ENCODE data around the gene CCZ1B.
"Not testable (repeated sequence)": the region's sequence is repeated elsewhere in the genome, so short reads cannot be mapped to it uniquely, and the experiment has no call there.

CCZ1B gene

DNA sequence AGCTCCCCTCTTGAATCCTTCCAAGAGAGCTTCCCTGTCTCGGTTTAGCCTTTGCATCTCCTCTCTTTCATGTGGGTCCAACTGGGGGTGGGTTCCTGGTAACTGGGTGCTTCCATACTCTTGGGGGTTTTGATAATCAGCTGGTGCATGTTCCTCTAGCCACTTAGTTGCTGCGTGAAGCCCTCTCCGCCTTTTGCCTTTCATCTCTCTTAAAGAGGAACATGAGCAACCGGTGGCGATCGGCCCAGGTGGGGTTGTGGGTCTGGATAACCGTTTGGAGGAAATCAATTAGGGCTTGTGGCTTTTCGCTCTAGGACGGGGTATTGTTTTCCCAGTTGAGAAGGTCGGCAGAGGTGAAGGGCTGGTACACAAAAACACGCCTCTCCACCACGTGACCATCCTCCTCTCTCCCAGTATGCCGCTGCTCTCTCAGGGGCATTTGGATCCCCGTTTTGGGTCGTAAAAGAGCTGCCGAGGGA, 19.9 kb upstream of the CCZ1B start:
- H3K9me3 Mint-ChIP-seq; H3K4me1 Mint-ChIP-seq (ENCODE audit: low read depth in 2 of 2); H3K36me3 Mint-ChIP-seq (ENCODE audit: insufficient read depth); H3K4me3 Mint-ChIP-seq; DNase-seq; ATAC-seq (replicated peaks); H3K27ac Mint-ChIP-seq: not testable (repeated sequence)
- peaks cover 56 to 71% of the 10 kb centered on the region in 2 donors for H3K27me3 Mint-ChIP-seq

GRCh38 chr7:6843654-6844053, 17.6 kb upstream of the CCZ1B start:
- not testable (repeated sequence) for H3K9me3 Mint-ChIP-seq; H3K4me1 Mint-ChIP-seq (ENCODE audit: low read depth in 2 of 2); ATAC-seq (replicated peaks); H3K4me3 Mint-ChIP-seq; H3K27ac Mint-ChIP-seq; H3K36me3 Mint-ChIP-seq (ENCODE audit: insufficient read depth); DNase-seq
- peaks cover 66 to 85% of the 10 kb centered on the region in 2 donors for H3K27me3 Mint-ChIP-seq

DNA sequence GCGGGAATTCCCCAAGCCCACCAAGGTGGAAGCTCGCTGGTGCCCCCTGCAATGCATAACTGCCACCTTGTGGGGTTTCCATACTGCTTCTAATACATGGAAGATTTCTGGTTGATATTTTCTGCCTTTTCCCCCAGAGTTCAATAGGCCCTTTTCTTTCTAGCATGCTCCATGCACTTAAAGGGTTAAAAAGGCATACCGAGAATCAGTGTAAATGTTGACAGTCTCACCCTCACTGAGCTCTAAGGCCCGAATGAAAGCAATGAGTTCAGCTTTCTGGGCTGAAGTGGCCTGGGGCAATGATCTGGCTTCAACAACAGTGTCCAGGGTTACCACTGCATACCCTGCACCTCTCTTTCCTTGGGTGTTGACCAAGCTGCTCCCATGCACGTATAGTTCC, 17.0 kb upstream of the CCZ1B start:
- ATAC-seq (replicated peaks); H3K4me3 Mint-ChIP-seq; H3K4me1 Mint-ChIP-seq (ENCODE audit: low read depth in 2 of 2); DNase-seq; H3K27ac Mint-ChIP-seq; H3K9me3 Mint-ChIP-seq; H3K36me3 Mint-ChIP-seq (ENCODE audit: insufficient read depth): not testable (repeated sequence)
- H3K27me3 Mint-ChIP-seq = peaks cover 62 to 79% of the 10 kb centered on the region in 2 donors

DNA sequence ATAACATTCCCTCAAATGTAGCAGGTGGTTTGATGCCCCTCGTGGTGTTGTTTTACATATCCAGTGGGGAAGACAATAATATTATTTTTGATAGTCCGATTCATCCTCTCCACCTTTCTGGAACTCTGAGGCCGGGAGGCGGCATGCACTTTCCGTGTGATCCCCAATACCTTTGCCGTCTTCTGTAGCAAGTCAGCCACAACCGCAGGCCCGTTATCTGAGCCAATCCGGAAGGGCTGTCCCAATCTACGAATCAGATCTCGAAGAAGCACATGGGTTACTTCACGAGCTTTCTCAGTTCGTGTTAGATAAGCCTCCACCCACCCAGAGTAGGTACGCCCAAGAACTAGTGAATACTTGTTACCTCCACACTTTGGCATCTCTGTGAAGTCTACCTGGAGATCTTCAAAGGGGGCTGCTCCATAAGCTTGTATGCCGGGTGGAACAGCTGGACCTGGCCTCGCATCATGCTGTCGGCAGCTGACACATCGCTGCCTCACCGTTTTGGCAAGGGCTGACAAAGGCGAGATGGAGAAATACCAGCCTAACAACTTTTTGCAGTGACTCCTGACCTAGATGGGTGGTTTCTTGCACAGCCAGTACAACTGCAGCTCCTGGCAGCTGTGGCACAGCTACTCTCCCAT, 16.3 kb upstream of the CCZ1B start:
- not testable (repeated sequence) for H3K4me3 Mint-ChIP-seq; H3K36me3 Mint-ChIP-seq (ENCODE audit: insufficient read depth); H3K9me3 Mint-ChIP-seq; H3K27ac Mint-ChIP-seq; H3K4me1 Mint-ChIP-seq (ENCODE audit: low read depth in 2 of 2); ATAC-seq (replicated peaks); DNase-seq
- peaks cover 57 to 77% of the 10 kb centered on the region in 2 donors for H3K27me3 Mint-ChIP-seq

- ATAC-seq (replicated peaks); H3K36me3 Mint-ChIP-seq (ENCODE audit: insufficient read depth); H3K9me3 Mint-ChIP-seq; DNase-seq; H3K4me1 Mint-ChIP-seq (ENCODE audit: low read depth in 2 of 2); H3K27ac Mint-ChIP-seq; H3K4me3 Mint-ChIP-seq: not testable (repeated sequence)
- H3K27me3 Mint-ChIP-seq = peaks cover 47 to 58% of the 10 kb centered on the region in 2 donors
Measured at GRCh38 chr7:6837081-6837480, 11.0 kb upstream of the CCZ1B start.

DNA sequence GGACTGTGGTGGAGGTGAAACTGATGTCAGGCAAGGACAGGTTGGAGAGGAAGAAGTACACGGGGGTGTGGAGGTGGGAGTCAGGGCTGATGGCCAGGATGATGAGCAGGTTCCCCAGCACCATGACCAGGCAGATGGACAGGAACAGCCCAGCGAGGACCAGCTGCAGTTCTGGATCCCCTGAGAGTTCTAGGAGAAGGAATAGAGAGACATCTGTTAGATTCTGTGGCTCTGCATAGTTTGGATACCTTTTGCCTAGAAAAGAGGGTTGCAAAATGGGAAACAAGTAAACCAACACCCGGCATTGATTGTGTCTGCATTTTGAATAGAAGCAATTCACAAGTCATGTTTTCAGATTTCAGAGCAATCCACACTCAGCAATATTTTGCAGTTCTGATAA, 9.4 kb upstream of the CCZ1B start:
- H3K4me1 Mint-ChIP-seq (ENCODE audit: low read depth in 2 of 2); H3K36me3 Mint-ChIP-seq (ENCODE audit: insufficient read depth); H3K4me3 Mint-ChIP-seq; H3K9me3 Mint-ChIP-seq; ATAC-seq (replicated peaks); DNase-seq; H3K27ac Mint-ChIP-seq: not testable (repeated sequence)
- peaks cover 42% of the 10 kb centered on the region in 2 donors for H3K27me3 Mint-ChIP-seq

DNA sequence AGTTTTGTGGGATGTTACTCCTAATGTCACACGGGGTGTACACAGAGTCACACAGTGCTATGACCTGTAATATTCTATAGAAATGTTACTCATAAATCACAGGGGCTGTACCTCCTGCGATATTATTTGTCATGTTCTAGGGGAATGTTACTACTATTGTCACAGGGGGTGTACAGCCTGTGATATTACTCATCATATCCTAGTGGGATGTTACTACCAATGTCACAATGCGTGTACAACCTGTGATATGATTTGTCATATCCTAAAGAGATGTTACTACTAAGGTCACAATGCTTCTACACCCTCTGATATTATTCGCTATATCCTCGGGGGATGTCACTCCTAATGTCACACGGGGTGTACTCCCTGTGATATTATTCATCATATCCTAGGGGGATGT, 7.6 kb upstream of the CCZ1B start:
- DNase-seq (no peak), ATAC-seq (replicated peaks) (no peak)
- no peaks in the 10 kb centered on the region for H3K4me1 Mint-ChIP-seq (ENCODE audit: low read depth in 2 of 2)
- no peaks in the 10 kb centered on the region for H3K36me3 Mint-ChIP-seq (ENCODE audit: insufficient read depth)
- no peak overlapping the region for H3K4me3 Mint-ChIP-seq
- H3K27ac Mint-ChIP-seq = no peak overlapping the region
- no peaks in the 10 kb centered on the region for H3K9me3 Mint-ChIP-seq
- peaks cover 33 to 34% of the 10 kb centered on the region in 2 donors for H3K27me3 Mint-ChIP-seq

GRCh38 chr7:6831018-6831725, 5.1 kb upstream of the CCZ1B start:
- Mint-ChIP-seq H3K36me3 (ENCODE audit: insufficient read depth) (peaks cover 2% of the 10 kb centered on the region), H3K27me3 (peaks cover 20 to 30% of the 10 kb centered on the region in 2 donors), H3K9me3 (no peaks in the 10 kb centered on the region), H3K4me1 (ENCODE audit: low read depth in 2 of 2) (peaks cover 0 to 1% of the 10 kb centered on the region in 2 donors), H3K4me3 (no peak overlapping the region), H3K27ac (no peak overlapping the region)
- DNase-seq (no peak), ATAC-seq (replicated peaks) (no peak)

- not testable (repeated sequence) for H3K27ac Mint-ChIP-seq; H3K4me1 Mint-ChIP-seq (ENCODE audit: low read depth in 2 of 2)
Measured at GRCh38 chr7:6830026-6830425, 4.0 kb upstream of the CCZ1B start.

DNA sequence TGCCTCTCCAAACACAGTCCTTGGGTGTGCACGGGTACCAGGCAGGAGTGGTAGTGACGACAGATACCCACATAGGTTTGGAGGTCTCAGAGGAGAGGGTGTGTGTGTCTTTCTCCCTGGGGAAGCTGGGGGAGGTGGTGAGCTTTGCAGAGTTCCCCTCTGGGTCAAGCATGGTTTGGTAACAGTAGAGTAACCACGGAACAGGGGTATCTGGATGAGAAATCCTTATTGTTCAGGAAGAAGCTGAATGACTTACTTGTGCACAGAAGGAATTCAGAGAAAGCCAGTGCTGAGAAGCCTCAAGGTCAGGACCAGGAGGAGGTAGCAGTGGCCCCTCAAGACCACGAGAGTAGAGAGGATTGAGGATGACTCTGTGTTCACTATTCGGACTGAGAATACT, 3.5 kb upstream of the CCZ1B start:
- not testable (repeated sequence) for H3K9me3 Mint-ChIP-seq; H3K4me1 Mint-ChIP-seq (ENCODE audit: low read depth in 2 of 2); H3K36me3 Mint-ChIP-seq (ENCODE audit: insufficient read depth); H3K4me3 Mint-ChIP-seq; H3K27ac Mint-ChIP-seq; ATAC-seq (replicated peaks); DNase-seq
- peaks cover 8 to 15% of the 10 kb centered on the region in 2 donors for H3K27me3 Mint-ChIP-seq

More at GRCh38 chr7:6830026-6830425, 4.0 kb upstream of the CCZ1B start:
- not testable (repeated sequence) for ATAC-seq (replicated peaks); H3K9me3 Mint-ChIP-seq; H3K4me3 Mint-ChIP-seq; DNase-seq; H3K36me3 Mint-ChIP-seq (ENCODE audit: insufficient read depth)
- peaks cover 12 to 20% of the 10 kb centered on the region in 2 donors for H3K27me3 Mint-ChIP-seq

DNA sequence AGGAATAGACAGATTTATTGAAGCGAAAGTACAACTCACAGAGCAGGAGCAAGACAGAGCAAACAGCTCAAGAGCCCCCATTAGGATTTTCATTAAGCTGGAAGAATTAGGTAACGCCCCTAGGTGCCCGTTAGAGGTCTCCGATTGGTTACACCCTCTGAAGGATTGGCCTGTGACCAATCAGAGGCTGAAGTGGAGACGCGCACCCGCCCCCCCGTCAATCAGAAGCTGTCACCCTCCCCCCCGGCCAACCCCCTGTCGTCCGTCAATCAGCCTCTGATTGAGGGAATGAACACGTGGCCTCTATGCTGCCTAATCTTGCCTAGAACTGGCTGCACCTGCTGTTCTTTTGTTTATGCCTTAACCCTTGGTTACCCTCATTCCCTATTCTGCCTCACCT, 1.1 kb upstream of the CCZ1B start:
- DNase-seq; H3K27ac Mint-ChIP-seq; ATAC-seq (replicated peaks); H3K9me3 Mint-ChIP-seq; H3K27me3 Mint-ChIP-seq; H3K4me1 Mint-ChIP-seq (ENCODE audit: low read depth in 2 of 2): not testable (repeated sequence)
- Mint-ChIP-seq H3K36me3 (ENCODE audit: insufficient read depth) (peaks cover 14% of the 10 kb centered on the region), H3K4me3 (peak overlapping the region in 1 of 2 donors; percentile 36)

DNA sequence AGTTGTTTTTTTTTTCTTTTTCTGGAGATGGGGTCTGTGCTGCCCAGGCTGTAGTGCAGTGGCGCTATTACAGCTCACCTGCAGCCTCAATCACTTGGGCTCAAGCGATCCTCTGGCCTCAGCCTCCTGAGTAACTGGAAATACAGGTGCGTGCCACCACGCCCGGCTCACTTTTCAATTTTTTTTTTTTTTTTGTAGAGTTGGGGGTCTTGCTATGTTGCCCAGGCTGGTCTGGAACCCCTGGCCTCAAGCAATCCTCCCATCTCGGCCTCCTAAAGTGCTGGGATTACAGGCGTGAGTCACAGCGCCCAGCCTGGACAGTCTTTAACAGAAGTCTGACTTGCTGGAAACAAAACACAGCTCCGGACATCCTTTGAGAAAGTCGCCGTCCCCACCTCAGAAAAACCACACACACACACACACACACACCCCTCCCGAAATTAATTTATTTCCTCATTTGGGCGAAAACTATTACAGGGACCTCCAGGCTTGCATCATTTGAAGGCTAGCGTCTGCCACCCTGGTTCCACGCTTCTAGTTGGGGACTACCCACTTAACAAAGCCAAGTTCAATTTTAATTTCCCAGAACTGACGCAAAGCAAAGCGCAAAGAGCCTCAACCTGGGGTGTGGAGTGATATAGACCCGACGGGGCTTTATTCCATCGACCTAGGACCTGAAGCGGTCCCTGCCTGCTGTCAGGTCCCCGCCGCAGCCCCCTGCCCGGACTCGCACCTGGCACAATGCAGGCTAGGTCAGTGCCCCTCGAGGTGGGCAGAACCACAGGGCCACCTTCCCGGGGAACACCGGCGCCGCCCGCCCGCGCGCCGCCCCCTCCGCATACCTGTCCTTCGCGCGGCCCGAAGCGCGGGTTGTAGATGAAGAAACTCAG, 594 bp downstream of the CCZ1B start:
- DNase-seq = peak in 1 of 3 experiments; percentile 5
- Mint-ChIP-seq H3K27ac (peak overlapping the region; percentile 90 to 96), H3K4me3 (peak overlapping the region; percentile 89 to 93), H3K36me3 (ENCODE audit: insufficient read depth) (peaks cover 29% of the 10 kb centered on the region)
- H3K27me3 Mint-ChIP-seq; H3K4me1 Mint-ChIP-seq (ENCODE audit: low read depth in 2 of 2); H3K9me3 Mint-ChIP-seq: not testable (repeated sequence)
- ATAC-seq (replicated peaks) = peak; percentile 65

GRCh38 chr7:6821622-6822021, 4.5 kb downstream of the CCZ1B start:
- not testable (repeated sequence) for DNase-seq; H3K27me3 Mint-ChIP-seq; H3K4me1 Mint-ChIP-seq (ENCODE audit: low read depth in 2 of 2); H3K27ac Mint-ChIP-seq; ATAC-seq (replicated peaks); H3K9me3 Mint-ChIP-seq; H3K4me3 Mint-ChIP-seq
- H3K36me3 Mint-ChIP-seq (ENCODE audit: insufficient read depth) = peaks cover 46% of the 10 kb centered on the region

Data from effector memory CD8-positive, alpha-beta T cell (primary cell).